Aorta (tissue), 5 donors: Measurements from ENCODE around the gene ZBED5. TPM values are rescaled to one million over a fixed set of nuclear protein-coding genes. Genes with fewer than 3 reads are reported as not detected.
A peak's percentile ranks its signal among the peaks of the same experiment; 100 is the strongest.

Source experiments
- ATAC-seq: fragments of 200-7000 bp; cut with Tn5 transposase; one replicate; pipeline ENCODE4 v1.9.1; 2022; ENCODE audit warnings: moderate library complexity; ENCODE audit not compliant: low FRiP score
- DNase-seq, 2 donors: peaks; one replicate each; pipeline ENCODE4 v3.0.0-alpha.2; 2020
- H3K27ac ChIP-seq, 2 donors: one replicate each; pipeline ENCODE4 v1.5.1; 2013; ENCODE audit warnings: low read length in 2 of 2, mild to moderate bottlenecking in 2 of 2, moderate library complexity in 2 of 2, control low read depth in 1 of 2, inconsistent platforms in 1 of 2, low read depth in 1 of 2
- H3K27me3 ChIP-seq, 2 donors: one replicate each; pipeline ENCODE4 v1.6.1; 2013; ENCODE audit warnings: control low read depth in 1 of 2, low read length in 1 of 2, mild to moderate bottlenecking in 1 of 2, moderate library complexity in 1 of 2; ENCODE audit not compliant: insufficient read depth in 2 of 2, control insufficient read depth in 1 of 2
- H3K36me3 ChIP-seq, 2 donors: one replicate each; pipeline ENCODE4 v1.6.1; 2013; ENCODE audit warnings: control low read depth in 1 of 2, low read length in 1 of 2, mild to moderate bottlenecking in 1 of 2; ENCODE audit not compliant: insufficient read depth in 2 of 2, control insufficient read depth in 1 of 2
- H3K4me1 ChIP-seq, 2 donors: one replicate each; pipeline ENCODE4 v1.6.1; 2013; ENCODE audit warnings: low read length in 2 of 2, control low read depth in 1 of 2, mild to moderate bottlenecking in 1 of 2, moderate library complexity in 1 of 2; ENCODE audit not compliant: insufficient read depth in 2 of 2, control insufficient read depth in 1 of 2
- H3K4me3 ChIP-seq, 2 donors: one replicate each; pipeline ENCODE4 v1.5.1; 2013; ENCODE audit warnings: low read length in 2 of 2, control low read depth in 1 of 2, mild to moderate bottlenecking in 1 of 2
- H3K9me3 ChIP-seq: one replicate; pipeline ENCODE4 v1.6.1; 2013; ENCODE audit warnings: mild to moderate bottlenecking, low read length; ENCODE audit not compliant: control insufficient read depth
- WGBS, 2 donors: extraction: QIAGEN DNeasy Blood & Tissue Kit; methylation state at CpG; one replicate each; pipeline ENCODE4 v1.1.7; 2013; 5-methylcytosine and 5-hydroxymethylcytosine counted together
- intact Hi-C, 2 donors: fragments of 100-400 bp; cut with DNase I; formaldehyde crosslinking; loops; one replicate each; pipeline versions ENCODE4 v1.14.2 to v1.15.0; 2022
- polyA plus RNA-seq, 2 donors: library from polyadenylated mRNA; stranded (reverse); fragments of 200-250 nt; gene quantifications; one replicate each; pipeline ENCODE4 v1.2.3, GENCODE V29; 2013
- total RNA-seq, 2 donors: library from RNA; stranded (reverse); fragmentation: NEBNext Ultra II Directional; extraction: Animal tissue kit (Norgen Biotek cat#: 25700); gene quantifications; one replicate each; pipeline ENCODE4 v1.2.1, GENCODE V29; 2021
- donor health status: healthy with polysubstance abuse.
- donor health status: Bipolar disorder and iron deficiency.
- donor health status: DM: no; HTN: no; CAD: no.
- donor health status: DM: no; HTN: no; CAD: no.
- donor health status: DM: yes; HTN: yes; CAD: no.

ZBED5 gene
- total and polyA plus RNA-seq, 4 donors: 16.5 to 63.8 (median 53.6) TPM

DNA sequence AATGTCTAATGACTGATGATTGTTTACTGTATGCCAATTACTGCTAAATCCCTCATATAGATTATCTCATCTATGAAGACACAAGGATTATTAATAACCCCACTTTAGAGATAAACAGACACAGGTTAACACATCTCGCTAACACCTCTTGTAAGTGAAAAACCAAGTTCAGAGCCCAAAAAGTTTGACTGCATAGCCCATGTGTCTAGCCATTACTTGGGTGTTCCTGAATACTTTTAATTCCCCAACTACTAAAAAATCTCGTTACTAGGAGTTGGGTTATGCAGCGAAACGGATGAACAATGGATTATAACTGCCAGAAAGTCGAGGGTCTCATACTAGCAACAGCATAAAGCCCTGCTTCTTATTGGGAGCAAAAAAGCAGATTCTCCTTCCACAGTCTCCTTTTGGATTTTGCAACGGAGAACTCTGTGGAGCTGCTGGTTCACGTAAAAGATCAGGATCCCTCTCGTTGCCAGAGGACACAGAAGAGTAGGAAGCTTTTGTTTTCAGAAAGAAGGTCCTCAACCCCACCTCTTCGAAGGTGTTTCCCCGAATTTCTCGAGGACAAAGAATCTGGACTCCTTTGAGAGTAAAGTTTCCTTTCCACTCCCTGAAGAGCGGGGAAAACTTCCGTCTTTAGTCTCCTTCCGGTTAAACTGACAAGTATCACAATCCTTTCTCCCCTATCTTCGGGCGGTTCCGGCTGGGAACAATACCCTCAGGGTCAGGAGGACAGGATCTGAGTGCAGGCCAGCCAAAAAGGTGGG is 979 bp downstream of the ZBED5 start:
- 1 to 2% methylated on average over 17 of the region's 17 CpGs for WGBS, 2 donors

DNA sequence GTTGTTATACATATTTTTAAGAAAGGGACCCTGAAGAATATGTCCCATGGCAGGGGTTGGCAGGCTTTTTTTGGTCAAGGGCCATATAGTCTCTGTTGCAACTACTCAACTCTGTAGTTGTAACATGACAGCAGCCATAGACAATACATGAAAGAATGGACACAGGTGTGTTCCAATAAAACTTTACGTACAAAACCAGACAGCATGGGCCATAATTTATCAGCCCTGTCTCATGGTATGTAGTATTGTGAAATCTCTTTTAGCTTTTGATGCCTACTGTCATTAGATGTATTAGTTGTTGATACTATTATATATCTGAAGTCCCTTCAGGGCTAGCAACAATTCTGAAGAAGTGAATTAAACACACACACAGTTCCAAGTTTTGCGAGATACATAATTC is 2.6 kb downstream of the ZBED5 start:
- intact Hi-C loops: loop anchor here in 1 of 2 donors (5.0 kb wide), 1 partner anchor 48 kb away; the partner anchor contains the start of gene EIF4G2
- Histone ChIP-seq H3K27ac (no peak overlapping the region), H3K4me1 (no peaks in the 10 kb centered on the region), H3K4me3 (no peak overlapping the region), H3K9me3 (no peaks in the 10 kb centered on the region), H3K36me3 (peaks cover 0 to 6% of the 10 kb centered on the region in 2 donors), H3K27me3 (no peaks in the 10 kb centered on the region)
- DNase-seq (no peak), ATAC-seq (no peak)
- WGBS, 2 donors: 97 to 98% methylated on average over 2 of the region's 2 CpGs

More for the DNA sequence above, 979 bp downstream of the ZBED5 start:
- ATAC-seq (peak; percentile 1), DNase-seq (no peak)
- intact Hi-C loops: loop anchor here in 1 of 2 donors (5.0 kb wide), 1 partner anchor 50 kb away; the partner anchor contains the start of gene EIF4G2
- peaks cover 0 to 6% of the 10 kb centered on the region in 2 donors for H3K36me3 ChIP-seq
- peak overlapping the region; percentile 63 to 83 for H3K4me3 ChIP-seq
- H3K4me1 ChIP-seq: no peaks in the 10 kb centered on the region
- peak overlapping the region; percentile 93 to 98 for H3K27ac ChIP-seq
- H3K9me3 ChIP-seq: no peaks in the 10 kb centered on the region
- no peaks in the 10 kb centered on the region for H3K27me3 ChIP-seq

DNA sequence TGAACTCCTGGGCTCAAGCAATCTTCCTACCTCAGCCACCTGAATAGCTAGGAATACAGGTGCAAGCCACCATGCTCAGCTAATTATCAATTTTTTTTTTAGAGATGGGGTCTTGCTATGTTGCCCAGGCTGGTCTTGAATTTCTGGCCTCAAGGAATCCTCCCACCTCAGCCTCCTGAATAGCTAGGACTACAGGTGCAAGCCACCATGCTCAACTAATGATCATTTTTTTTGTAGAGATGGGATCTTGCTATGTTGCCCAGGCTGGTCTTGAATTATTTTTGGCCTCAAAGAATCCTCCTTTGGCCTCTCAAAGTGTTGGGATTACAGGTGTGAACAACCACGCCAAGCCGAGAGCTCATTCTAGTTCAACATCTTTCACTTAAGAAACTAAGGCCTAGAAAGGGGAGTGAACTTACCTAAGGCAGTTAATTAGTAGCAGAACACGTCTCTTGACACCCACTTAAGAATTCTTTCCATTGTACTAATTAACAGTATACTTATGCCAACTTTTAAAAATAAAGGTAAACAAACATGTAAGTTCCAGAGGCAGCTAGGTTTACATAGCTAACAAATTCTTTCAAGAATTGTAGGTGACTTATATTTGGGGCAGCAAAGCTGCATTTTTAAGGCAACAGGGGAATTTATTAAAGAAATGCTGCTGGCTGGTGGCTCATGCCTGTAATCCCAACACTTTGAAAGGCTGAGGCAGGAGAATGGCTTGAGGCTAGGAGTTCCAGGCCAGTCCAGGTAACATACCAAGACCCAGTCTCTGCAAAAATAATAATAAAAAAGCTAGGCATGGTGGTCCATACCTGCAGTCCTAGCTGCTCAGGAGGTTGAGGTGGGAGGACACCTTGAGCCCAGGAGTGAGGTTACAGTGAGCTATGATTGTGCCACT is 9.6 kb downstream of the ZBED5 start:
- Histone ChIP-seq H3K27ac (no peak overlapping the region), H3K27me3 (no peaks in the 10 kb centered on the region), H3K4me1 (no peaks in the 10 kb centered on the region), H3K4me3 (no peak overlapping the region), H3K36me3 (no peaks in the 10 kb centered on the region), H3K9me3 (no peaks in the 10 kb centered on the region)
- WGBS, 2 donors: 89 to 91% methylated on average over 3 of the region's 3 CpGs
- DNase-seq: no peak
- no peak for ATAC-seq
- intact Hi-C loops: no loop called here

DNA sequence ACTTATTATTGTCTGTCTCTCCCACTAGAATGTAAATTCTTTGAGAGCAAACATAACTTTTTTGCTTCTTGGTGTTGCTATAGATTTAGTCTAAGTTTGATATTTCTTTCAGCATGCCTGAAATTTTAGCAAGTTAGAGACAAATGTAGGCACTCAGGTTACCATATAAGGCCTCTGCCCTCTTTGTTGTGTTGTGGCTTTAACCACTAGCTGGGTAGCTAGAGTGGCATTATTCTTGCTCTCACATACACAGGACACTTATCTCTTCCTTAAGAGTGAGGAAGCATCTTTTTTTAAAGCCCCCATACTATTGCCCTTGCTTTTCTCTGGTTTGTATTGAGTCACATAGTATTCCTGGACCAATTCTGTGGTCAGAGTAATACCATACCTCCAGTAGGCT is 11.2 kb downstream of the ZBED5 start:
- no peaks in the 10 kb centered on the region for H3K4me1 ChIP-seq
- H3K36me3 ChIP-seq: no peaks in the 10 kb centered on the region
- DNase-seq (no peak), ATAC-seq (no peak)
- H3K4me3 ChIP-seq: no peak overlapping the region
- no peak overlapping the region for H3K27ac ChIP-seq
- no peaks in the 10 kb centered on the region for H3K27me3 ChIP-seq
- H3K9me3 ChIP-seq: no peaks in the 10 kb centered on the region
- intact Hi-C loops: no loop called here

DNA sequence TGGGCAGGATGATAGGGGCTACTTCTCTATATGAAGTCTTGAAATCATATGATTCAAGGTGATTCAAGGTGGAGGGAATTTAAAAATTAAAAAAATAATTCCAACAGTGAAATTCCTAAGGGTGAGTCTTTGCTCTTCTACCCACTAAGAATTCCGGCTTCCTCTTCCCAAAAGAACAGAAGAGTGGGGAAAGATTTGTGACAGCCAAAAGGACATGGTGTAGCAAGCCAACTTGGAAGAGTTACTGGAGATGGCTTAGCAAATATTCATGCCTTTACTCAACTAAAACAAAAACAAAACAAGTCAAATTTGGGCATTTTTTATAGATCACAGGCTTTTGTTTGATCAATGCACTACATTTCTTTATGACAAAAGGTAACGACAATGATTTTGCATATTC is 12.3 kb downstream of the ZBED5 start:
- H3K36me3 ChIP-seq: no peaks in the 10 kb centered on the region
- no peaks in the 10 kb centered on the region for H3K4me1 ChIP-seq
- ATAC-seq (no peak), DNase-seq (no peak)
- intact Hi-C loops: no loop called here
- H3K4me3 ChIP-seq: no peak overlapping the region
- no peak overlapping the region for H3K27ac ChIP-seq
- no peaks in the 10 kb centered on the region for H3K9me3 ChIP-seq
- WGBS, 2 donors: 75% methylated on average over 2 of the region's 2 CpGs
- no peaks in the 10 kb centered on the region for H3K27me3 ChIP-seq

DNA sequence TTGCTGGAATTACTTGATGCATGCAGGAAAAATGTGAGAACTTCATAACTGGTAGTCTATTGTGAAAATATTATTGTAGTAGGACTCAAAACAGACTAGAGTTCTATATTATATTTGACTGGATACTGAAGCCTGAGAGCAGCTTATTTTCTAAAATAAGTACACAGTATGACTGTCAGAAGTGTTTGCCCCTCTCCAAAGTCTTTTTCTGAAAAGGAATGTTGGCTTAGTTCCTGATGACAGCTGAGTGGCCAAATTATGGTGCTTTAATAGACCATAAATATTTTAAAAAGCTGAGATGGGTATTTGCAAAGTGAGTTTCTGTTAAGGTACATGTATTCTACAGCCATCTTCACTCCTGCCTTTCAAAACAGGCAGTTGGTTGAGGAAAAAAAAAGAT is 13.1 kb downstream of the ZBED5 start:
- ATAC-seq (no peak), DNase-seq (no peak)
- Histone ChIP-seq H3K27me3 (no peaks in the 10 kb centered on the region), H3K9me3 (no peaks in the 10 kb centered on the region), H3K36me3 (no peaks in the 10 kb centered on the region), H3K27ac (no peak overlapping the region), H3K4me1 (no peaks in the 10 kb centered on the region), H3K4me3 (no peak overlapping the region)
- intact Hi-C loops: no loop called here

DNA sequence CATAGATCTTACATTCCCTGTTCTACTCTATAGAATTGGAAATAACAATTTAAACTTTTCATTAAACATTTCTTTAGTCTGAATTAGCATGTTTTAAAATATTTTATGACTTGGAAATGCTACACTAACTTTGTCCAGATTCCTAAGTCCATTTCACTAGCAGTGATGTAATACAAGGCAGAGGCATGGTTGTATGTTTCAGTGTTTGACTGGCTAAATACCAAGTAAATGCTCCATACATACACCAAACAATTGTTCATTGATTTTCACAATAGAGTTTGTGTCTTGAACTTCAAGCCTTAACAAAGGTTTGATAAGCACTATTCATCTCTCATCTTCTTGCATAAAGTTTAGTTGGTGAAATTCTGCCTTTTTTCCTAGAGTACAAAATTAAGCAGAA is 13.5 kb downstream of the ZBED5 start:
- Histone ChIP-seq H3K4me1 (no peaks in the 10 kb centered on the region), H3K9me3 (no peaks in the 10 kb centered on the region), H3K27me3 (no peaks in the 10 kb centered on the region), H3K4me3 (no peak overlapping the region), H3K36me3 (no peaks in the 10 kb centered on the region), H3K27ac (no peak overlapping the region)
- DNase-seq: no peak
- intact Hi-C loops: no loop called here
- no peak for ATAC-seq

DNA sequence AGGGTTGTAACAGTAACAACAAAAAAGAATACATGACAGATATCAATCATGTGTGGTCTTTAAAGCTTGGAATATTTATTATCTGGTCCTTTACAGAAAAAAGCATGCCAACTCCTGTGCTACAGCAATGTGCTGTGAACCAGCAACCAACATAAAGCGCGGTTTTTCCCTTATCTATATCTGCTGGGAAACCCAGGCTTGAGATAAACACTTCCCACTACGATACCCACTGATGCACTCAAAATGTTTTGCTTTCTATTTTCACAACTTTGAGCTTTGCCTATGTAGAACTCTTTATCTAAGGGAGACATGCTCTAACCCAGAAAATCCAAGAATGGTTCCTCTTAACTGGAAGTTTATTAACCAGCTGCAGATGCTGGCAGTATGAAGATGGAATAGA is 19.0 kb downstream of the ZBED5 start:
- Histone ChIP-seq H3K36me3 (no peaks in the 10 kb centered on the region), H3K9me3 (no peaks in the 10 kb centered on the region), H3K27ac (no peak overlapping the region), H3K4me1 (no peaks in the 10 kb centered on the region), H3K4me3 (no peak overlapping the region), H3K27me3 (no peaks in the 10 kb centered on the region)
- no peak for ATAC-seq
- DNase-seq: no peak
- intact Hi-C loops: no loop called here
- 47% methylated on average over 3 of the region's 3 CpGs for WGBS, 2 donors

DNA sequence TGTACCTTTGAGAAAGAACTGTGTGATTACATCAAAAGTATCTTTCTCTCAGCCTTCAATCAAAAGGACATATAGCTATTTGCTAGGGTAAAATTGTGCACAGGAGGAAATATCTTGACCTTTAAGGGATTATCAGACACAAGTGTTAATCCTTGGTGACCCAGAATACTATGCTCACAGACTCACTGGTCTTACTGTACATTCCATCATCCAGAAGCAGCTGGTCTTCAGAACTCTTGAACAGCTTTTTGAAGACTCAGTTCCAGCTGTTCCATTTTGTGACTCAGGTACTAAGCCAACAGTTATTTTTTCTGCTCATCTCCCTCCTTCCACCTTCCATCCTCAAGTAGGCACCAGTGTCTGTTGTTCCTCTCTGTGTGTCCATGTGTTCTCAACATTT is 19.8 kb downstream of the ZBED5 start:
- no peak for ATAC-seq
- Histone ChIP-seq H3K27me3 (no peaks in the 10 kb centered on the region), H3K27ac (no peak overlapping the region), H3K4me1 (no peaks in the 10 kb centered on the region), H3K36me3 (no peaks in the 10 kb centered on the region), H3K9me3 (no peaks in the 10 kb centered on the region), H3K4me3 (no peak overlapping the region)
- DNase-seq: no peak
- intact Hi-C loops: no loop called here
